OCI-LY3 (cell line): Measurements from ENCODE around the gene MBD4.
"Not testable (repeated sequence)": the region's sequence is repeated elsewhere in the genome, so short reads cannot be mapped to it uniquely, and the experiment has no call there.

Experiments used
- H2AFZ ChIP-seq: fragments of 200-600, 300-600 bp; shearing (Covaris generic); 2 replicates; pipeline ENCODE4 v1.6.0; 2014; ENCODE audit warnings: antibody characterized with exemption, low read depth, low read length
- H3K27ac ChIP-seq: fragments of 200-600, 300-600 bp; sonication (generic); 2 replicates; pipeline ENCODE4 v1.5.1; 2014; ENCODE audit warnings: mild to moderate bottlenecking, low read length, moderate library complexity, mixed read lengths
- H3K27me3 ChIP-seq: fragments of 200-600, 300-600 bp; sonication (generic); 2 replicates; pipeline ENCODE4 v1.6.1; 2014; ENCODE audit warnings: low read depth, low read length, mixed read lengths
- H3K36me3 ChIP-seq: fragments of 200-600, 300-600 bp; sonication (generic); replicated peaks from 2 replicates; pipeline ENCODE3; 2014; ENCODE audit warnings: low read depth, low read length, mixed read lengths
- H3K4me1 ChIP-seq: fragments of 300-600, 200-600 bp; sonication (generic); 2 replicates; pipeline ENCODE4 v1.6.1; 2014; ENCODE audit warnings: low read length, mixed read lengths
- H3K4me2 ChIP-seq: fragments of 200-600, 300-600 bp; sonication (generic); 2 replicates; pipeline ENCODE4 v1.6.1; 2014; ENCODE audit warnings: low read length, mixed read lengths
- H3K4me3 ChIP-seq: fragments of 300-600, 200-600 bp; sonication (generic); 2 replicates; pipeline ENCODE4 v1.5.1; 2014; ENCODE audit warnings: antibody characterized with exemption, mild to moderate bottlenecking, low read length, moderate library complexity
- H3K79me2 ChIP-seq: fragments of 300-600, 200-600 bp; shearing (Covaris generic); 2 replicates; pipeline ENCODE4 v1.6.1; 2014; ENCODE audit warnings: mild to moderate bottlenecking, low read length, mixed read lengths
- H3K9ac ChIP-seq: fragments of 300-600, 200-600 bp; shearing (Covaris generic); 2 replicates; pipeline ENCODE4 v1.6.0; 2014; ENCODE audit warnings: mild to moderate bottlenecking, low read length, moderate library complexity
- H3K9me3 ChIP-seq: fragments of 200-600, 300-600 bp; shearing (Covaris generic); 2 replicates; pipeline ENCODE4 v1.6.1; 2014; ENCODE audit warnings: low read length, mixed read lengths; ENCODE audit not compliant: insufficient read depth
- H4K20me1 ChIP-seq: fragments of 200-600, 300-600 bp; sonication (generic); 2 replicates; pipeline ENCODE4 v1.6.1; 2016; ENCODE audit warnings: low read length, mixed read lengths; ENCODE audit not compliant: insufficient read depth
- EZH2phosphoT487 ChIP-seq: fragments of 200-600 bp; shearing (Covaris generic); IDR thresholded peaks from 2 replicates; pipeline ENCODE4 v1.6.1; 2018; ENCODE audit warnings: antibody characterized with exemption, mixed run types, low read depth
- TF ChIP-seq, protein P1 (sequence below): fragments of 200-600, 300-600 bp; sonication (generic); IDR thresholded peaks from 2 replicates; pipeline ENCODE4 v1.5.1; 2014; ENCODE audit warnings: antibody characterized with exemption, low read length, low read depth

Gene MBD4

GRCh38 chr3:129481766-129482332 is 42.1 kb upstream of the MBD4 start:
- no peaks in the 10 kb centered on the region for H4K20me1 ChIP-seq
- H3K9ac ChIP-seq = no peak overlapping the region
- H3K79me2 ChIP-seq = no peaks in the 10 kb centered on the region
- no peak overlapping the region for H2AFZ ChIP-seq
- H3K4me2 ChIP-seq = no peak overlapping the region
- peaks cover 12% of the 10 kb centered on the region for H3K4me1 ChIP-seq
- TF ChIP-seq, protein P1, sequence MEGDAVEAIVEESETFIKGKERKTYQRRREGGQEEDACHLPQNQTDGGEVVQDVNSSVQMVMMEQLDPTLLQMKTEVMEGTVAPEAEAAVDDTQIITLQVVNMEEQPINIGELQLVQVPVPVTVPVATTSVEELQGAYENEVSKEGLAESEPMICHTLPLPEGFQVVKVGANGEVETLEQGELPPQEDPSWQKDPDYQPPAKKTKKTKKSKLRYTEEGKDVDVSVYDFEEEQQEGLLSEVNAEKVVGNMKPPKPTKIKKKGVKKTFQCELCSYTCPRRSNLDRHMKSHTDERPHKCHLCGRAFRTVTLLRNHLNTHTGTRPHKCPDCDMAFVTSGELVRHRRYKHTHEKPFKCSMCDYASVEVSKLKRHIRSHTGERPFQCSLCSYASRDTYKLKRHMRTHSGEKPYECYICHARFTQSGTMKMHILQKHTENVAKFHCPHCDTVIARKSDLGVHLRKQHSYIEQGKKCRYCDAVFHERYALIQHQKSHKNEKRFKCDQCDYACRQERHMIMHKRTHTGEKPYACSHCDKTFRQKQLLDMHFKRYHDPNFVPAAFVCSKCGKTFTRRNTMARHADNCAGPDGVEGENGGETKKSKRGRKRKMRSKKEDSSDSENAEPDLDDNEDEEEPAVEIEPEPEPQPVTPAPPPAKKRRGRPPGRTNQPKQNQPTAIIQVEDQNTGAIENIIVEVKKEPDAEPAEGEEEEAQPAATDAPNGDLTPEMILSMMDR = no peak
- no peak overlapping the region for H3K4me3 ChIP-seq
- no peaks in the 10 kb centered on the region for H3K36me3 ChIP-seq
- no peaks in the 10 kb centered on the region for H3K9me3 ChIP-seq
- no peak overlapping the region for H3K27ac ChIP-seq
- no peaks in the 10 kb centered on the region for H3K27me3 ChIP-seq

DNA sequence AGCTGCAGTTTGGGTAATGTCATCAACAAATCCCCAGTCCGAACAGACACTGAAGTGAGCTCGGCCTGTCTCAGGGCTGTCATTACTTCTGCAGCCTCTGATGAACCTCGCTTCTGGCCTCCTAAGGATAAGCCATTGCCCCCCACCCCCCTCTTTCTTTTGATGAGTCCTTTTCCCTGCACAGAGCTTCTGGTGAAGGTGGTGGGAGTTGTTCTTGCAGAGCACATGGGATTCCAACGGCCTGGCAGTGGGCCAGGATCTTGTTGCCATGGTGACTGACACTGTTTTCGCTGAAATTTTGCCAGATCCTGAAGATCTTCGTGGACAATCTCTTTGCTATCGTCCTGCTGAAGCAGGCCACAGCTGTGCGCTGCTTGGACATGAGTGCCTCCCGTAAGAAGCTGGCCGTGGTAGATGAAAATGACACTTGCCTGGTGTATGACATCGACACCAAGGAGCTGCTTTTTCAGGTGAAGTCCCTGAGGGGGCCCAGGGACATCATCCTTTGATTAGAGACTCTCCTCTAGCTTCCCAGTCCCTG is 41.5 kb upstream of the MBD4 start:
- not testable (repeated sequence) for H3K4me3 ChIP-seq, H3K79me2 ChIP-seq, H4K20me1 ChIP-seq, H3K4me2 ChIP-seq, H2AFZ ChIP-seq, H3K9me3 ChIP-seq, H3K27ac ChIP-seq, H3K9ac ChIP-seq, H3K36me3 ChIP-seq, H3K4me1 ChIP-seq, H3K27me3 ChIP-seq

GRCh38 chr3:129476586-129476985 is 36.8 kb upstream of the MBD4 start:
- Histone ChIP-seq H3K79me2 (no peaks in the 10 kb centered on the region), H3K4me3 (no peak overlapping the region), H3K9me3 (no peaks in the 10 kb centered on the region), H3K27me3 (no peaks in the 10 kb centered on the region), H3K9ac (no peak overlapping the region), H2AFZ (no peak overlapping the region), H3K27ac (no peak overlapping the region), H4K20me1 (no peaks in the 10 kb centered on the region), H3K4me1 (peaks cover 7% of the 10 kb centered on the region), H3K36me3 (no peaks in the 10 kb centered on the region), H3K4me2 (no peak overlapping the region)
- TF ChIP-seq, protein P1 = no peak
- no peak for TF ChIP-seq EZH2phosphoT487

DNA sequence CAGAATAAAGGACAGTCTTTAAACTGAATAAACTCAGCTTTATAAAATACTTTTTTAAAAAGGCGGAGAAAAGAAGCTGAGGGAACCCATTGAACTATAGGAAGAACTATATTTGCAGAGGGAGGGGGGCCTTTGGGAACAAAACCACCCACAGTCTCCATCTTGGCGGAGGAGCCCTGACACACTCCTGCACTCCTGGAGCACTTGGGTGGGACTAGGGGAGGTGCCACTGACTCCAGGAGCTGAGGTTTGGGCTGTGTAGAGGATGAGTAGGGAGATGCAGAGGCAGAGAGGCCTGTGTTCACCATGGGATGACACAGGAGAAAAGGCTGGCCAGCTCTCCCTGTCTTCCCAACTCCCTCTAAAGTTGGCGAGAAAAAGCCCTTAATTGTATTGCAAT is 36.1 kb upstream of the MBD4 start:
- Histone ChIP-seq H4K20me1 (no peaks in the 10 kb centered on the region), H3K9me3 (no peaks in the 10 kb centered on the region), H3K27ac (no peak overlapping the region), H3K27me3 (no peaks in the 10 kb centered on the region), H2AFZ (no peak overlapping the region), H3K4me1 (peaks cover 7% of the 10 kb centered on the region), H3K36me3 (no peaks in the 10 kb centered on the region), H3K4me2 (no peak overlapping the region), H3K9ac (no peak overlapping the region), H3K79me2 (no peaks in the 10 kb centered on the region), H3K4me3 (no peak overlapping the region)
- no peak for TF ChIP-seq EZH2phosphoT487
- TF ChIP-seq, protein P1 = no peak
